Stimulated activated CD8-positive, alpha-beta memory T cell treated with anti-CD3 and anti-CD28 coated beads, Interleukin-7, amount 100 ng/mL, for 24 hours (primary cell): ENCODE measurements around the gene ESRRB.

Source experiments
- DNase-seq: peaks from one replicate; pipeline ENCODE4 v3.0.0-alpha.2; 2020; ENCODE audit warnings: low read depth

Gene ESRRB

GRCh38 chr14:76450476-76450875 is 74.5 kb downstream of the ESRRB start:
- no peak for DNase-seq

- DNase-seq = no peak
Measured at GRCh38 chr14:76456200-76456599, 80.3 kb downstream of the ESRRB start.

- DNase-seq = no peak
Measured at GRCh38 chr14:76456891-76457586, 81.1 kb downstream of the ESRRB start.

GRCh38 chr14:76457841-76458240 is 81.9 kb downstream of the ESRRB start:
- DNase-seq = no peak

- no peak for DNase-seq
Measured at GRCh38 chr14:76461886-76462285, 85.9 kb downstream of the ESRRB start.

GRCh38 chr14:76462330-76462729 is 86.4 kb downstream of the ESRRB start:
- DNase-seq = no peak

- DNase-seq = no peak
Measured at GRCh38 chr14:76463105-76463504, 87.2 kb downstream of the ESRRB start.

- no peak for DNase-seq
Measured at GRCh38 chr14:76464856-76465255, 88.9 kb downstream of the ESRRB start.

- DNase-seq = no peak
Measured at GRCh38 chr14:76465664-76466063, 89.7 kb downstream of the ESRRB start.

- DNase-seq = no peak
Measured at GRCh38 chr14:76467711-76468155, 91.8 kb downstream of the ESRRB start.

GRCh38 chr14:76472199-76472723 is 96.3 kb downstream of the ESRRB start:
- no peak for DNase-seq

GRCh38 chr14:76473481-76474263 is 97.7 kb downstream of the ESRRB start:
- DNase-seq = no peak

- DNase-seq = no peak
Measured at GRCh38 chr14:76480426-76480825, 104.5 kb downstream of the ESRRB start.

- DNase-seq = no peak
Measured at GRCh38 chr14:76484355-76484754, 108.4 kb downstream of the ESRRB start.

GRCh38 chr14:76486251-76486743 is 110.4 kb downstream of the ESRRB start:
- DNase-seq = no peak

GRCh38 chr14:76488551-76488950 is 112.6 kb downstream of the ESRRB start:
- DNase-seq = no peak

- no peak for DNase-seq
Measured at GRCh38 chr14:76489667-76490066, 113.7 kb downstream of the ESRRB start.

- DNase-seq = no peak
Measured at GRCh38 chr14:76490111-76490510, 114.2 kb downstream of the ESRRB start.

- no peak for DNase-seq
Measured at GRCh38 chr14:76490735-76491134, 114.8 kb downstream of the ESRRB start.

- no peak for DNase-seq
Measured at GRCh38 chr14:76491172-76491930, 115.4 kb downstream of the ESRRB start.

GRCh38 chr14:76495983-76496382 is 120.0 kb downstream of the ESRRB start:
- DNase-seq = no peak

- DNase-seq = no peak
Measured at GRCh38 chr14:76496595-76496994, 120.7 kb downstream of the ESRRB start.
